Esophagus squamous epithelium (tissue), 4 donors: Measurements from ENCODE around the gene GPR6.

Source experiments
- POLR2A ChIP-seq, 4 donors: fragments of 450-650 bp; IDR thresholded peaks; one replicate each; pipeline ENCODE4 v1.6.1; 2017; ENCODE audit warnings: antibody characterized with exemption in 4 of 4, mild to moderate bottlenecking in 4 of 4, moderate library complexity in 3 of 4
- TF ChIP-seq, protein P1 (sequence below), 6 experiments: fragments of 450-650 bp in 4 of 6; fragments of 200-600 bp in 2 of 6; sonication (generic) in 2 of 6; IDR thresholded peaks; one replicate each; pipeline ENCODE4 v1.5.1; 2016 to 2019; ENCODE audit warnings: antibody characterized with exemption in 6 of 6, mild to moderate bottlenecking in 4 of 6, moderate library complexity in 4 of 6

DNA sequence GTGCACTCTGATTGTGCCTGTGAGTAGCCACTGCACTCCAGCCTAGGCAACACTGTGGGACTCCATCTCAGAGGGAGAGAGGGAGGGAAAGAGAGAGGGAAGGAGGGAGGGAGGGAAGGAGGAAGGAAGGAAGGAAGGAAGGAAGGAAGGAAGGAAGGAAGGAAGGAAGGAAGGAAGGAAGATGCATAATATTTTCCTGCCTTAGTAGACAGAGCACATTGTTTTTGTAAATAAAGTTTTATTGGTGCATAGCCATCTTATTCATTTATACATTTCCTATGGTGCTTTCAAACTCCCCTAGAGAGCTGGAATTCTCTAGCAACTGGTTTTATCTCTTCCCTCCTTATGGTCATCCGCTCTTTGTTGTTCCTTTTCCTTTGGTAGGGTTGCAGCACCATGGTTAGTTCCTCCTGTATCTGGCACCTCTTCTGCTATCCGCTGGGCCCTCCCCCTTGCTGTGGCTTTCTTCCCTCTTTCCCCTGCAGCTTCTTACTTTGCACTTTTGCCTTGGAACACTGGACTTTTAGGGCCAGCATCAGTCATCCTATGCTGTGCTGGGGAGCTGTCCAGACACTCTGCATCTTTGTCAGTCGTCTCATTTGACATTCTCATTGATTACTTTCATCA lies 20.2 kb downstream of the GPR6 start:
- TF ChIP-seq, protein P1, sequence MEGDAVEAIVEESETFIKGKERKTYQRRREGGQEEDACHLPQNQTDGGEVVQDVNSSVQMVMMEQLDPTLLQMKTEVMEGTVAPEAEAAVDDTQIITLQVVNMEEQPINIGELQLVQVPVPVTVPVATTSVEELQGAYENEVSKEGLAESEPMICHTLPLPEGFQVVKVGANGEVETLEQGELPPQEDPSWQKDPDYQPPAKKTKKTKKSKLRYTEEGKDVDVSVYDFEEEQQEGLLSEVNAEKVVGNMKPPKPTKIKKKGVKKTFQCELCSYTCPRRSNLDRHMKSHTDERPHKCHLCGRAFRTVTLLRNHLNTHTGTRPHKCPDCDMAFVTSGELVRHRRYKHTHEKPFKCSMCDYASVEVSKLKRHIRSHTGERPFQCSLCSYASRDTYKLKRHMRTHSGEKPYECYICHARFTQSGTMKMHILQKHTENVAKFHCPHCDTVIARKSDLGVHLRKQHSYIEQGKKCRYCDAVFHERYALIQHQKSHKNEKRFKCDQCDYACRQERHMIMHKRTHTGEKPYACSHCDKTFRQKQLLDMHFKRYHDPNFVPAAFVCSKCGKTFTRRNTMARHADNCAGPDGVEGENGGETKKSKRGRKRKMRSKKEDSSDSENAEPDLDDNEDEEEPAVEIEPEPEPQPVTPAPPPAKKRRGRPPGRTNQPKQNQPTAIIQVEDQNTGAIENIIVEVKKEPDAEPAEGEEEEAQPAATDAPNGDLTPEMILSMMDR (IDR thresholded peaks at IDR 0.05): no peak
- no peak for TF ChIP-seq POLR2A (IDR thresholded peaks at IDR 0.05)
